H1 (cell line): ENCODE measurements around the gene FAM193B. TPM values are rescaled to one million over a fixed set of nuclear protein-coding genes. Genes with fewer than 3 reads are reported as not detected.

ENCODE experiments used
- CBX5 ChIP-seq: fragments of 300-800, 300-1000 bp; sonication (generic); IDR thresholded peaks from 2 replicates; pipeline ENCODE4 v1.7.1; 2016; ENCODE audit warnings: antibody characterized with exemption, low read length, low read depth
- EP300 ChIP-seq, 2 experiments: IDR thresholded peaks; 1 replicate in 1 of 2; 2 replicates in 1 of 2; pipeline ENCODE4 v1.6.1; 2011 to 2012; ENCODE audit warnings: low read depth in 2 of 2, low read length in 2 of 2, mild to moderate bottlenecking in 2 of 2, borderline replicate concordance in 1 of 2, inconsistent platforms in 1 of 2, moderate library complexity in 1 of 2
- SUZ12 ChIP-seq: fragments of 200-600 bp; sonication (generic); IDR thresholded peaks from 2 replicates; pipeline ENCODE4 v1.6.1; 2012; ENCODE audit warnings: mild to moderate bottlenecking, inconsistent platforms, low read length, moderate library complexity, mixed read lengths
- TBP ChIP-seq: IDR thresholded peaks from 2 replicates; pipeline ENCODE4 v1.6.1; 2011; ENCODE audit warnings: low read depth, low read length, improper control_type of control experiment
- YY1 ChIP-seq: IDR thresholded peaks from 2 replicates; pipeline ENCODE4 v1.6.1; 2011; ENCODE audit warnings: low read depth, mild to moderate bottlenecking, low read length
- polyA plus RNA-seq, 7 experiments: library from polyadenylated mRNA; depleted of rRNA in 3 of 7; stranded (reverse) in 5 of 7; unstranded in 2 of 7; fragments of >200 nt in 5 of 7; fragments of 200-250 nt in 2 of 7; gene quantifications; 1 replicate in 5 of 7; 2 replicates in 1 of 7; 4 replicates in 1 of 7; pipeline versions ENCODE4 v1.2.1 to v1.2.3, GENCODE V29; 2011 to 2013; ENCODE audit warnings: missing spikeins in 2 of 7, mixed read lengths in 2 of 7
- total RNA-seq: library from RNA; stranded (reverse); fragmentation: NEBNext Ultra II Directional; extraction: Animal tissue kit (Norgen Biotek cat#: 25700); gene quantifications from 2 replicates; pipeline ENCODE4 v1.2.1, GENCODE V29; 2021

The FAM193B gene
- total and polyA plus RNA-seq, 2 of the 8 experiments (the other 6 are each of a cell fraction or from before 2014, with no cell fraction given), result 49.9 to 69.8 TPM

- TF ChIP-seq YY1 (no peak), EP300 (IDR thresholded peaks at IDR 0.05; ENCODE audit: borderline replicate concordance in 1 of 2, low read depth in 2 of 2, low read length in 2 of 2) (no peak), TBP (no peak), CBX5 (no peak), SUZ12 (no peak)
Measured at GRCh38 chr5:177519463-177520235, 34.7 kb downstream of the FAM193B start (continued).
